VCaP (cell line): ENCODE data around the gene NOC2L.
"Not testable (repeated sequence)": the region's sequence is repeated elsewhere in the genome, so short reads cannot be mapped to it uniquely, and the experiment has no call there.

Source experiments
- H3K27ac ChIP-seq: fragments of 450-650 bp; 2 replicates; pipeline ENCODE4 v1.5.1; 2017
- CTCF ChIP-seq: fragments of 450-650 bp; conservative IDR thresholded peaks from 2 replicates; pipeline ENCODE4 v1.5.1; 2017; ENCODE audit warnings: mild to moderate bottlenecking, moderate library complexity

NOC2L gene

DNA sequence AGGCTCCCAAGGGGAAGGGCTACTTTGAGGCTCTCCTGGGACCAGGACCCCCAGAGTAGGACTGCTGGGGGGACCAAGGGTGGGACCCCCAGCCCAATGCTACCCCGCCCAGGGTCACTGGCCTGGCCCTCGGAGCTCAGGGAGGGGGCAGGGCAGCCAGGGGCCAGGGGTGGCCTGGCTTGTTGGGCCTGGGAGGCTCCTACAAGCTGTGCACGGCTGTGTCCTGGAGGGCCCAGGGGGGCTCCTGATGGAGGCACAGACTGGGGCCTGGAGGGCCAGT lies 38.6 kb upstream of the NOC2L start:
- no peak overlapping the region for H3K27ac ChIP-seq
- TF ChIP-seq CTCF: no peak

- no peak overlapping the region for H3K27ac ChIP-seq
- TF ChIP-seq CTCF: no peak
These were observed 38.0 kb upstream of the NOC2L start for GRCh38 chr1:996851-997712.

DNA sequence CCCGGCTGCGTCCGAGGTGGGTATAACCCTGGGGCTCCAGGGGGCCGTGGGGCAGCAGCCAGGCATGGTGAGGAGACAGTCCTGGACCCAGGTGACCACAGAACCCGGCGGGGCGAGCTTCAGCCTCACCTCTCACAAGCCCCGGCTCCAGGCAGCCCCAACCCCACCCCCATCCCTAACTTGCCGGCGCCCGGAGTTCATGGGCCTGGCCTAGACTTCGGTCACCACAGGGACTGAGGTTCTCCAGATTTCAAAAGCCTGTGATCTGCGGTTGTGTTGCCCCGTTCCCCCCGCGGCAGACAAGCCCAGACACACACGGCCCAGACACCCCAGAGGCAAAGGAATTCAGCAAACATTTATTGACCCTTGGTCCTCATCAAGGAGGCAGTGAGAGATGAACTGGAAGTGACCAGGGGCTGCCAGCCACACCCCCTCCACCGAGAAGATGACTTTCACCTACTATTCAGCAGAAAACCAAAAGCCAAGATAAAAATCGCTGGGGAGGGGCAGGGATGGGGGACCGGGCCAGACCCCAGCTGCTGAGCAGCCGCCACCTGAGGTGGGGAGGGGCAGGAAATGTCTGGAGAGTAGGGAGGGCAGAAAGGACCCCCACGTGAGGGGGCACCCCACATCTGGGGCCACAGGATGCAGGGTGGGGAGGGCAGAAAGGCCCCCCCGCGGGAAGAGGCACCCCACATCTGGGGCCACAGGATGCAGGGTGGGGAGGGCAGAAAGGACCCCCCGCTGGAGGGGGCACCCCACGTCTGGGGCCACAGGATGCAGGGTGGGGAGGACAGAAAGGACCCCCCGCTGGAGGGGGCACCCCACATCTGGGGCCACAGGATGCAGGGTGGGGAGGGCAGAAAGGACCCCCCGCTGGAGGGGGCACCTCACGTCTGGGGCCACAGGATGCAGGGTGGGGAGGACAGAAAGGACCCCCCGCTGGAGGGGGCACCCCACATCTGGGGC lies 36.9 kb upstream of the NOC2L start:
- TF ChIP-seq CTCF: no peak
- H3K27ac ChIP-seq: no peak overlapping the region

- not testable (repeated sequence) for H3K27ac ChIP-seq
These were observed 35.5 kb upstream of the NOC2L start for GRCh38 chr1:994546-994945.

- H3K27ac ChIP-seq: no peak overlapping the region
- no peak for TF ChIP-seq CTCF
These were observed 34.4 kb upstream of the NOC2L start for GRCh38 chr1:993379-993995.

DNA sequence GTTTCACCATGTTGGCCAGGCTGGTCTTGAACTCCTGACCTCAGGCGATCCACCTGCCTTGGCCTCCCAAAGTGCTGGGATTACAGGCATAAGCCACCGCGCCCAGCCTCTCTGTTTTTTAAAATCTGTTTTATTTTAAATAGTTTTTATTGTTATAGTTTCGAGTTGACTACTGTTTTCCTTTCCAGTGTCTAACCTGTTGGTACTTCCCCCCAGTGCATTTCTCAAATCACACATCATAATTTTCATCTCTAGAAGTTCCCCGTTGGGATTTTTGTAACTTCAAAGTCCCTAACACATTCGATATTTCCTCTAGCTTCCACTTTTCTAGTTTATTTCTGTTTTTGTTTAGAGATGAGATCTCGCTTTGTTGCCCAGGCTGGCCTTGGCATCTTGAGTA lies 33.3 kb upstream of the NOC2L start:
- no peak for TF ChIP-seq CTCF
- H3K27ac ChIP-seq: no peak overlapping the region

GRCh38 chr1:991895-992294 lies 32.8 kb upstream of the NOC2L start:
- no peak overlapping the region for H3K27ac ChIP-seq
- no peak for TF ChIP-seq CTCF

DNA sequence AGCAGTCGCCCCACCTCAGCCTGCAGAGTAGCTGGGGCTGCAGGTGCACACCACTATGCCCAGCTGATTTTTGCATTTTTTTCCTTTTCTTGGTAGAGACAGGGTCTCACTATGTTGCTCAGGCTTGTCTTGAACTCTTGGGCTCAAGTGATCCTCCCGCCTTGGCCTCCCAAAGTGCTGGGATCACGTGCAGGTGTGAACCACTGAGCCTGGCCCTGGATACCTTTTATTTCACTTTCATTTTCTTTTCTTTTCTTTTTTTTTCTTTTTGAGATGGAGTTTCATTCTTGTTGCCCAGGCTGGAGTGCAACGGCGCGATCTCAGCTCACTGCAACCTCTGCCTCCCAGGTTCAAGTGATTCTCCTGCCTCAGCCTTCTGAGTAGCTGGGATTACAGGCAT lies 32.2 kb upstream of the NOC2L start:
- not testable (repeated sequence) for H3K27ac ChIP-seq

DNA sequence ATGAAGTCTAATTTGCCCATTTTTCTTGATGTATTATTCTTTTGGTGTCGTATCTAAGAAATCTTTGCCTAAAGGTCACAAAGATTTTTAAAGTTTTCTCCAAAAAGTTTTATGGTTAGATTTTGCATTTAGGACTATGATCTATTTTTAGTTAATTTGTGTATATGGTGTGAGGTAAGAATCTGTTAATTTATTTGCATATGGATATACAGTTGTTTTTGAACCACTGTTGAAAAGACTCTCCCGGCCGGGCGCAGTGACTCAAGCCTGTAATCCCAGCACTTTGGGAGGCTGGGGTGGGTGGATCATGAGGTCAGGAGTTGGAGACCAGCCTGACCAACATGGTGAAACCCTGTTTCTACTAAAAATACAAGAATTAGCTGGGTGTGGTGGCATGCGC lies 29.0 kb upstream of the NOC2L start:
- not testable (repeated sequence) for H3K27ac ChIP-seq
